Measurements from ENCODE around the gene CELSR1. TPM values are rescaled to one million over a fixed set of nuclear protein-coding genes. Genes with fewer than 3 reads are reported as not detected.

CELSR1 gene
- total and polyA plus RNA-seq, 2 donors (not counting 1 experiment from before 2014, with no cell fraction given): 30.2 to 34.8 TPM

- POLR2A ChIA-PET: no interaction called here
- Mint-ChIP-seq H3K27me3 (no peaks in the 10 kb centered on the region), H3K27ac (no peak overlapping the region), H3K4me3 (no peak overlapping the region), H3K4me1 (peaks cover 4% of the 10 kb centered on the region), H3K9me3 (ENCODE audit: insufficient read depth) (no peaks in the 10 kb centered on the region)
- 93% methylated on average over 22 of the region's 28 CpGs for WGBS (ENCODE audit: insufficient coverage)
- DNase-seq (no peak), ATAC-seq (ENCODE audit: low read depth) (no peak)
- no peak for TF ChIP-seq CTCF (IDR thresholded peaks at IDR 0.05)
- no peak for TF ChIP-seq EZH2 (IDR thresholded peaks at IDR 0.05; ENCODE audit: borderline replicate concordance, insufficient read depth, low read depth, low read length, poor library complexity, severe bottlenecking)
- Histone ChIP-seq H3K79me2 (ENCODE audit: control insufficient read depth, insufficient read depth, low read length) (peaks cover 8% of the 10 kb centered on the region), H3K9me3 (ENCODE audit: control extremely low read depth in 1 of 3, control insufficient read depth in 2 of 3, insufficient read depth in 1 of 3, low read length in 2 of 3) (no peaks in the 10 kb centered on the region), H3K27me3 (replicated peaks in 1 of 4; ENCODE audit: control extremely low read depth in 1 of 4, control insufficient read depth in 3 of 4, insufficient read depth in 4 of 4, low read length in 3 of 4) (no peaks in the 10 kb centered on the region), H3K4me3 (ENCODE audit: control extremely low read depth in 1 of 5, extremely low read depth in 1 of 5, insufficient read depth in 1 of 5, low read depth in 2 of 5, low read length in 4 of 5) (no peak overlapping the region), H3K4me1 (ENCODE audit: control insufficient read depth in 2 of 2, insufficient read depth in 2 of 2, low read length in 2 of 2) (peaks cover 0 to 13% of the 10 kb centered on the region in 2 donors), H2AFZ (ENCODE audit: insufficient read depth, low read depth, low read length, poor library complexity, severe bottlenecking) (no peak overlapping the region), H3K27ac (ENCODE audit: low read length in 2 of 2) (no peak overlapping the region), H3K36me3 (replicated peaks in 1 of 2; ENCODE audit: control extremely low read depth in 1 of 2, control insufficient read depth in 1 of 2, extremely low read depth in 1 of 2, insufficient read depth in 2 of 2, low read length in 1 of 2) (peaks cover 0 to 39% of the 10 kb centered on the region in 2 experiments), H4K20me1 (ENCODE audit: control insufficient read depth, insufficient read depth, low read length, poor library complexity, severe bottlenecking) (peaks cover 12% of the 10 kb centered on the region), H3K9ac (ENCODE audit: low read length) (no peak overlapping the region), H3K4me2 (replicated peaks; ENCODE audit: low read depth, low read length, poor library complexity, severe bottlenecking) (no peak overlapping the region)
- intact Hi-C loops (cut with micrococcal nuclease): no loop called here
- CTCF ChIA-PET: no interaction called here
Measured at GRCh38 chr22:46410291-46410808, 127.1 kb downstream of the CELSR1 start.

GRCh38 chr22:46409631-46410210 lies 127.7 kb downstream of the CELSR1 start:
- H3K4me3 ChIP-seq (ENCODE audit: control extremely low read depth in 1 of 5, extremely low read depth in 1 of 5, insufficient read depth in 1 of 5, low read depth in 2 of 5, low read length in 4 of 5): no peak overlapping the region
- H3K27ac ChIP-seq (ENCODE audit: low read length in 2 of 2): no peak overlapping the region
- Mint-ChIP-seq H3K4me3 (no peak overlapping the region), H3K9me3 (ENCODE audit: insufficient read depth) (no peaks in the 10 kb centered on the region), H3K27me3 (no peaks in the 10 kb centered on the region), H3K27ac (no peak overlapping the region), H3K4me1 (peaks cover 2% of the 10 kb centered on the region)
- ChIA-PET CTCF (no interaction called here), POLR2A (no interaction called here)
- H3K9ac ChIP-seq (ENCODE audit: low read length): no peak overlapping the region
- intact Hi-C loops (cut with micrococcal nuclease): no loop called here
- H3K36me3 ChIP-seq (replicated peaks in 1 of 2; ENCODE audit: control extremely low read depth in 1 of 2, control insufficient read depth in 1 of 2, extremely low read depth in 1 of 2, insufficient read depth in 2 of 2, low read length in 1 of 2): peaks cover 0 to 39% of the 10 kb centered on the region in 2 experiments
- TF ChIP-seq EZH2 (IDR thresholded peaks at IDR 0.05; ENCODE audit: borderline replicate concordance, insufficient read depth, low read depth, low read length, poor library complexity, severe bottlenecking) (no peak), CTCF (IDR thresholded peaks at IDR 0.05) (no peak)
- H2AFZ ChIP-seq (ENCODE audit: insufficient read depth, low read depth, low read length, poor library complexity, severe bottlenecking): no peak overlapping the region
- H3K4me1 ChIP-seq (ENCODE audit: control insufficient read depth in 2 of 2, insufficient read depth in 2 of 2, low read length in 2 of 2): peaks cover 0 to 10% of the 10 kb centered on the region in 2 donors
- H3K4me2 ChIP-seq (replicated peaks; ENCODE audit: low read depth, low read length, poor library complexity, severe bottlenecking): no peak overlapping the region
- 97% methylated on average over 37 of the region's 37 CpGs for WGBS (ENCODE audit: insufficient coverage)
- ATAC-seq (ENCODE audit: low read depth): no peak
- no peaks in the 10 kb centered on the region for H3K27me3 ChIP-seq (replicated peaks in 1 of 4; ENCODE audit: control extremely low read depth in 1 of 4, control insufficient read depth in 3 of 4, insufficient read depth in 4 of 4, low read length in 3 of 4)
- H3K79me2 ChIP-seq (ENCODE audit: control insufficient read depth, insufficient read depth, low read length): peaks cover 5% of the 10 kb centered on the region
- no peaks in the 10 kb centered on the region for H3K9me3 ChIP-seq (ENCODE audit: control extremely low read depth in 1 of 3, control insufficient read depth in 2 of 3, insufficient read depth in 1 of 3, low read length in 2 of 3)
- H4K20me1 ChIP-seq (ENCODE audit: control insufficient read depth, insufficient read depth, low read length, poor library complexity, severe bottlenecking): peaks cover 12% of the 10 kb centered on the region
- no peak for DNase-seq
